OCI-LY7 (cell line): ENCODE data around the gene BCAR1.

Source experiments
- CTCF ChIP-seq: fragments of 200-600 bp; sonication (generic); conservative IDR thresholded peaks from 2 replicates; pipeline ENCODE4 v1.5.1; 2014; ENCODE audit warnings: mild to moderate bottlenecking, antibody characterized with exemption, low read length, moderate library complexity, mixed read lengths
- EZH2phosphoT487 ChIP-seq: fragments of 200-600 bp; sonication (generic); IDR thresholded peaks from 2 replicates; pipeline ENCODE4 v1.6.1; 2018; ENCODE audit warnings: low read depth, borderline replicate concordance, mild to moderate bottlenecking, mixed run types, antibody characterized with exemption, low read length, moderate library complexity, mixed read lengths

GRCh38 chr16:75260851-75261589 is 9.6 kb upstream of the BCAR1 start:
- TF ChIP-seq CTCF (no peak), EZH2phosphoT487 (no peak)
